Liver (tissue), 9 donors: ENCODE data around the gene GALNT1. TPM values are rescaled to one million over a fixed set of nuclear protein-coding genes. Genes with fewer than 3 reads are reported as not detected.

Experiments
- DNase-seq: peaks from one replicate; pipeline ENCODE4 v3.0.0-alpha.2; 2017; ENCODE audit warnings: low spot score
- H3K27ac ChIP-seq, 2 donors: one replicate each; pipeline ENCODE4 v1.7.0; 2013; ENCODE audit warnings: inconsistent platforms in 2 of 2, low read length in 2 of 2, control low read depth in 1 of 2, low read depth in 1 of 2, mild to moderate bottlenecking in 1 of 2
- H3K27me3 ChIP-seq, 4 donors: one replicate each; pipeline versions ENCODE4 v1.6.1 to v1.7.0; 2013; ENCODE audit warnings: low read length in 3 of 4, inconsistent platforms in 1 of 4, mild to moderate bottlenecking in 1 of 4, moderate library complexity in 1 of 4; ENCODE audit not compliant: control insufficient read depth in 4 of 4, insufficient read depth in 4 of 4
- H3K36me3 ChIP-seq, 4 donors: one replicate each; pipeline versions ENCODE4 v1.6.1 to v1.7.0; 2013; ENCODE audit warnings: low read length in 3 of 4, mild to moderate bottlenecking in 3 of 4, low read depth in 1 of 4, moderate library complexity in 1 of 4; ENCODE audit not compliant: control insufficient read depth in 4 of 4, insufficient read depth in 3 of 4
- H3K4me1 ChIP-seq, 4 donors: one replicate each; pipeline versions ENCODE4 v1.6.1 to v1.7.0; 2013; ENCODE audit warnings: low read length in 3 of 4, mild to moderate bottlenecking in 3 of 4, moderate library complexity in 1 of 4; ENCODE audit not compliant: control insufficient read depth in 4 of 4, insufficient read depth in 4 of 4
- H3K4me3 ChIP-seq, 3 donors: one replicate each; pipeline versions ENCODE4 v1.6.1 to v1.7.0; 2013; ENCODE audit warnings: low read length in 3 of 3, control low read depth in 1 of 3, low read depth in 1 of 3, mild to moderate bottlenecking in 1 of 3
- H3K9ac ChIP-seq, 2 donors: one replicate each; pipeline ENCODE4 v1.7.0; 2013; ENCODE audit warnings: low read length in 2 of 2, mild to moderate bottlenecking in 2 of 2, moderate library complexity in 2 of 2, control low read depth in 1 of 2, low read depth in 1 of 2
- H3K9me3 ChIP-seq, 4 donors: one replicate each; pipeline versions ENCODE4 v1.6.1 to v1.7.0; 2013; ENCODE audit warnings: low read length in 3 of 4; ENCODE audit not compliant: control insufficient read depth in 4 of 4
- EGR1 ChIP-seq, 2 donors: IDR thresholded peaks; 2 replicates each; pipeline ENCODE4 v1.6.1; 2016 to 2018; ENCODE audit warnings: antibody characterized with exemption in 2 of 2, low read depth in 2 of 2
- FOXA1 ChIP-seq: IDR thresholded peaks from 2 replicates; pipeline ENCODE4 v1.6.1; 2016; ENCODE audit warnings: antibody characterized with exemption
- FOXA2 ChIP-seq: IDR thresholded peaks from 2 replicates; pipeline ENCODE4 v1.6.1; 2016; ENCODE audit warnings: antibody characterized with exemption
- GABPA ChIP-seq, 2 donors: IDR thresholded peaks in 1 of 2; conservative IDR thresholded peaks in 1 of 2; 2 replicates each; pipeline ENCODE4 v1.6.1; 2016; ENCODE audit warnings: antibody characterized with exemption in 2 of 2, mild to moderate bottlenecking in 1 of 2, moderate library complexity in 1 of 2
- HNF4A ChIP-seq, 2 donors: conservative IDR thresholded peaks; 2 replicates each; pipeline ENCODE4 v1.6.1; 2016; ENCODE audit warnings: antibody characterized with exemption in 2 of 2, mild to moderate bottlenecking in 2 of 2
- HNF4G ChIP-seq: IDR thresholded peaks from 2 replicates; pipeline ENCODE4 v1.6.1; 2016; ENCODE audit warnings: antibody characterized with exemption
- JUND ChIP-seq, 2 donors: IDR thresholded peaks; 2 replicates each; pipeline ENCODE4 v1.6.1; 2016; ENCODE audit warnings: antibody characterized with exemption in 2 of 2
- MAX ChIP-seq: IDR thresholded peaks from 2 replicates; pipeline ENCODE4 v1.6.1; 2016; ENCODE audit warnings: antibody characterized with exemption
- NR2F2 ChIP-seq: IDR thresholded peaks from 2 replicates; pipeline ENCODE4 v1.6.1; 2016; ENCODE audit warnings: antibody characterized with exemption
- RAD21 ChIP-seq, 2 donors: IDR thresholded peaks; 2 replicates each; pipeline ENCODE4 v1.6.1; 2016; ENCODE audit warnings: antibody characterized with exemption in 2 of 2, mild to moderate bottlenecking in 2 of 2
- RXRA ChIP-seq, 2 donors: IDR thresholded peaks; 2 replicates each; pipeline ENCODE4 v1.6.1; 2017 to 2018; ENCODE audit warnings: antibody characterized with exemption in 2 of 2, mild to moderate bottlenecking in 1 of 2
- SP1 ChIP-seq: IDR thresholded peaks from 2 replicates; pipeline ENCODE4 v1.6.1; 2018; ENCODE audit warnings: antibody characterized with exemption, mild to moderate bottlenecking
- TAF1 ChIP-seq: conservative IDR thresholded peaks from 2 replicates; pipeline ENCODE4 v1.6.1; 2016; ENCODE audit warnings: antibody characterized with exemption, mild to moderate bottlenecking
- YY1 ChIP-seq: IDR thresholded peaks from 2 replicates; pipeline ENCODE4 v1.6.1; 2016; ENCODE audit warnings: antibody characterized with exemption, mild to moderate bottlenecking
- ZBTB33 ChIP-seq: IDR thresholded peaks from 2 replicates; pipeline ENCODE4 v1.6.1; 2016; ENCODE audit warnings: antibody characterized with exemption
- WGBS: extraction: QIAGEN DNeasy Blood & Tissue Kit; methylation state at CpG from one replicate; pipeline ENCODE4 v1.1.7; 2013; 5-methylcytosine and 5-hydroxymethylcytosine counted together
- polyA plus RNA-seq, 2 donors: library from polyadenylated mRNA; stranded (reverse) in 1 of 2; unstranded in 1 of 2; fragments of 200-250 nt in 1 of 2; fragments of >200 nt in 1 of 2; fragmentation: Nextera tagmentation in 1 of 2; extraction: Ambion mirVana in 1 of 2; gene quantifications; one replicate each; pipeline versions ENCODE4 v1.2.1 to v1.2.3, GENCODE V29; 2013 to 2015
- total RNA-seq, 2 donors: library from RNA; depleted of rRNA; stranded (reverse); fragments of >200 nt; gene quantifications; one replicate each; pipeline ENCODE4 v1.2.3, GENCODE V29; 2014
- TF ChIP-seq, protein P1 (sequence below): fragments of 150-350 bp; IDR thresholded peaks from 2 replicates; pipeline ENCODE4 v1.5.1; 2017; ENCODE audit warnings: improper control_type of control experiment, low read depth, low read length; ENCODE audit not compliant: missing input control
- TF ChIP-seq, protein P2 (sequence below): IDR thresholded peaks from 2 replicates; pipeline ENCODE4 v1.6.1; 2016; ENCODE audit warnings: antibody characterized with exemption
- TF ChIP-seq, protein P3 (sequence below): IDR thresholded peaks from 2 replicates; pipeline ENCODE4 v1.6.1; 2016; ENCODE audit warnings: antibody characterized with exemption, mild to moderate bottlenecking
- donor health status: healthy.
- donor health status: healthy.
- donor health status: healthy.
- donor health status: healthy.
- donor health status: healthy.

The GALNT1 gene
- total and polyA plus RNA-seq, 4 donors: 13.9 to 42.2 (median 26.5) TPM

- no peak for DNase-seq
- Histone ChIP-seq H3K36me3 (peaks cover 0 to 3% (median 0%) of the 10 kb centered on the region in 4 donors), H3K9ac (no peak overlapping the region), H3K27me3 (no peaks in the 10 kb centered on the region), H3K4me1 (no peaks in the 10 kb centered on the region), H3K4me3 (no peak overlapping the region), H3K27ac (no peak overlapping the region), H3K9me3 (peaks cover 0 to 3% (median 2%) of the 10 kb centered on the region in 4 donors)
- 95% methylated on average over 5 of the region's 5 CpGs for WGBS
- TF ChIP-seq, protein P1, sequence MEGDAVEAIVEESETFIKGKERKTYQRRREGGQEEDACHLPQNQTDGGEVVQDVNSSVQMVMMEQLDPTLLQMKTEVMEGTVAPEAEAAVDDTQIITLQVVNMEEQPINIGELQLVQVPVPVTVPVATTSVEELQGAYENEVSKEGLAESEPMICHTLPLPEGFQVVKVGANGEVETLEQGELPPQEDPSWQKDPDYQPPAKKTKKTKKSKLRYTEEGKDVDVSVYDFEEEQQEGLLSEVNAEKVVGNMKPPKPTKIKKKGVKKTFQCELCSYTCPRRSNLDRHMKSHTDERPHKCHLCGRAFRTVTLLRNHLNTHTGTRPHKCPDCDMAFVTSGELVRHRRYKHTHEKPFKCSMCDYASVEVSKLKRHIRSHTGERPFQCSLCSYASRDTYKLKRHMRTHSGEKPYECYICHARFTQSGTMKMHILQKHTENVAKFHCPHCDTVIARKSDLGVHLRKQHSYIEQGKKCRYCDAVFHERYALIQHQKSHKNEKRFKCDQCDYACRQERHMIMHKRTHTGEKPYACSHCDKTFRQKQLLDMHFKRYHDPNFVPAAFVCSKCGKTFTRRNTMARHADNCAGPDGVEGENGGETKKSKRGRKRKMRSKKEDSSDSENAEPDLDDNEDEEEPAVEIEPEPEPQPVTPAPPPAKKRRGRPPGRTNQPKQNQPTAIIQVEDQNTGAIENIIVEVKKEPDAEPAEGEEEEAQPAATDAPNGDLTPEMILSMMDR: no peak
- TF ChIP-seq JUND (IDR thresholded peaks at IDR 0.05): no peak
- TF ChIP-seq NR2F2: no peak
- no peak for TF ChIP-seq RXRA (IDR thresholded peaks at IDR 0.05)
- no peak for TF ChIP-seq GABPA (IDR thresholded peaks at IDR 0.05 in 1 of 2, conservative IDR thresholded peaks at IDR 0.05 in 1 of 2)
- no peak for TF ChIP-seq FOXA1
- TF ChIP-seq ZBTB33: no peak
- TF ChIP-seq MAX: no peak
- no peak for TF ChIP-seq YY1
- TF ChIP-seq SP1: no peak
- TF ChIP-seq, protein P2, sequence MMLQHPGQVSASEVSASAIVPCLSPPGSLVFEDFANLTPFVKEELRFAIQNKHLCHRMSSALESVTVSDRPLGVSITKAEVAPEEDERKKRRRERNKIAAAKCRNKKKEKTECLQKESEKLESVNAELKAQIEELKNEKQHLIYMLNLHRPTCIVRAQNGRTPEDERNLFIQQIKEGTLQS: no peak
Measured at GRCh38 chr18:35637227-35637626, 55.7 kb downstream of the GALNT1 start.

GRCh38 chr18:35639296-35639695 lies 57.8 kb downstream of the GALNT1 start:
- H3K9me3 ChIP-seq: peaks cover 0 to 3% (median 2%) of the 10 kb centered on the region in 4 donors
- H3K4me3 ChIP-seq: no peak overlapping the region
- no peaks in the 10 kb centered on the region for H3K27me3 ChIP-seq
- peaks cover 0 to 3% (median 0%) of the 10 kb centered on the region in 4 donors for H3K36me3 ChIP-seq
- H3K9ac ChIP-seq: no peak overlapping the region
- TF ChIP-seq FOXA1 (no peak), YY1 (no peak), SP1 (no peak), RAD21 (IDR thresholded peaks at IDR 0.05) (no peak), NR2F2 (no peak), RXRA (IDR thresholded peaks at IDR 0.05) (no peak), ZBTB33 (no peak), FOXA2 (no peak), MAX (no peak), JUND (IDR thresholded peaks at IDR 0.05) (no peak), HNF4G (no peak), GABPA (IDR thresholded peaks at IDR 0.05 in 1 of 2, conservative IDR thresholded peaks at IDR 0.05 in 1 of 2) (no peak), HNF4A (conservative IDR thresholded peaks at IDR 0.05) (no peak), EGR1 (IDR thresholded peaks at IDR 0.05; ENCODE audit: low read depth in 2 of 2) (no peak), TAF1 (no peak)
- TF ChIP-seq, protein P3, sequence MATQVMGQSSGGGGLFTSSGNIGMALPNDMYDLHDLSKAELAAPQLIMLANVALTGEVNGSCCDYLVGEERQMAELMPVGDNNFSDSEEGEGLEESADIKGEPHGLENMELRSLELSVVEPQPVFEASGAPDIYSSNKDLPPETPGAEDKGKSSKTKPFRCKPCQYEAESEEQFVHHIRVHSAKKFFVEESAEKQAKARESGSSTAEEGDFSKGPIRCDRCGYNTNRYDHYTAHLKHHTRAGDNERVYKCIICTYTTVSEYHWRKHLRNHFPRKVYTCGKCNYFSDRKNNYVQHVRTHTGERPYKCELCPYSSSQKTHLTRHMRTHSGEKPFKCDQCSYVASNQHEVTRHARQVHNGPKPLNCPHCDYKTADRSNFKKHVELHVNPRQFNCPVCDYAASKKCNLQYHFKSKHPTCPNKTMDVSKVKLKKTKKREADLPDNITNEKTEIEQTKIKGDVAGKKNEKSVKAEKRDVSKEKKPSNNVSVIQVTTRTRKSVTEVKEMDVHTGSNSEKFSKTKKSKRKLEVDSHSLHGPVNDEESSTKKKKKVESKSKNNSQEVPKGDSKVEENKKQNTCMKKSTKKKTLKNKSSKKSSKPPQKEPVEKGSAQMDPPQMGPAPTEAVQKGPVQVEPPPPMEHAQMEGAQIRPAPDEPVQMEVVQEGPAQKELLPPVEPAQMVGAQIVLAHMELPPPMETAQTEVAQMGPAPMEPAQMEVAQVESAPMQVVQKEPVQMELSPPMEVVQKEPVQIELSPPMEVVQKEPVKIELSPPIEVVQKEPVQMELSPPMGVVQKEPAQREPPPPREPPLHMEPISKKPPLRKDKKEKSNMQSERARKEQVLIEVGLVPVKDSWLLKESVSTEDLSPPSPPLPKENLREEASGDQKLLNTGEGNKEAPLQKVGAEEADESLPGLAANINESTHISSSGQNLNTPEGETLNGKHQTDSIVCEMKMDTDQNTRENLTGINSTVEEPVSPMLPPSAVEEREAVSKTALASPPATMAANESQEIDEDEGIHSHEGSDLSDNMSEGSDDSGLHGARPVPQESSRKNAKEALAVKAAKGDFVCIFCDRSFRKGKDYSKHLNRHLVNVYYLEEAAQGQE: no peak
- TF ChIP-seq, protein P2: no peak
- TF ChIP-seq, protein P1: no peak
- H3K4me1 ChIP-seq: no peaks in the 10 kb centered on the region
- over 99% methylated on average over 4 of the region's 4 CpGs for WGBS
- H3K27ac ChIP-seq: no peak overlapping the region
- no peak for DNase-seq
